HG03039 (cell line): Measurements from ENCODE around the gene ROCK2.
A peak's percentile ranks its signal among the peaks of the same experiment; 100 is the strongest.
"Not testable (repeated sequence)": the region's sequence is repeated elsewhere in the genome, so short reads cannot be mapped to it uniquely, and the experiment has no call there.

Experiments used
- ATAC-seq: cut with Tn5 transposase; IDR thresholded peaks from one replicate; pipeline ENCODE4 v1.9.1; 2021; ENCODE audit warnings: mild to moderate bottlenecking, moderate library complexity; ENCODE audit not compliant: unreplicated experiment

The ROCK2 gene

GRCh38 chr2:11196246-11196645 is 148.2 kb downstream of the ROCK2 start:
- no peak for ATAC-seq

DNA sequence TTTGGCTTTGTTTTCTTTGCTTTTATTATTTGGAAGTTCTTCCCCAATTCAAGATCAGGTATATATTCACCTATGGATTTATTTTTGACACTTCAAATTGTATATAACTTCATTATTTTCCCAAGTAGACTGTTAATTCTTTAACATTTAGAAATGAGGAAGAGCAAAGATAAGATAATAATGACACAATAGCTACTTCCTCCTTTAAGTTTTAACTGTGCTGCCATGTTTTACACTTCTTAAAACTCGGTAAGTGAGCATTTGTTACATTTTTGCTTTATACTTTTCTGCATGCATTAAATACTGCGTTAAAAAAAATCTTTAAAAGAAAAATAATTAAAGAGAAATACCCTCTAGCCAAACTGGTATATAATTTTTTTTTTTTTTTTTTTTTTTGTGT is 156.7 kb downstream of the ROCK2 start:
- no peak for ATAC-seq

- ATAC-seq, result no peak
Observed at GRCh38 chr2:11187083-11187619, 157.3 kb downstream of the ROCK2 start.

DNA sequence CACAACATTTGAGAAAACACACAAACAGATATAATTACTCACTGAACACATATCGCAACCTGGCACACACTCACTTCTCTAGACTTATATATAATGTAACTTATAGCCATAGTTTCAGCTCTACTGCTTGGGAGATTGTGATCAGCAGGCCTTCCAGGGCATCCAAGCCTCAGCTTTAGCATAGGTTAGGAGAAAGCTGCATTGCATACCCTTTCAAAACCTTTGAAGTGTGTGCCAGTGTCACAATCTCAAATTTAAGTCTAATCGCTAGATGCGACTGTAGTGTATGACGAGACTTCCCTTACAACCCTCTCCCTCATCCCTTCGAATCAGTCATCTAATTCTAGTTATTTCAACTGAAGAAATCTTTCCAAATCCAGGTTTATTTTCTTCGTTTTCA is 158.3 kb downstream of the ROCK2 start:
- ATAC-seq, result no peak

- no peak for ATAC-seq
Observed at GRCh38 chr2:11182951-11183350, 161.5 kb downstream of the ROCK2 start.

DNA sequence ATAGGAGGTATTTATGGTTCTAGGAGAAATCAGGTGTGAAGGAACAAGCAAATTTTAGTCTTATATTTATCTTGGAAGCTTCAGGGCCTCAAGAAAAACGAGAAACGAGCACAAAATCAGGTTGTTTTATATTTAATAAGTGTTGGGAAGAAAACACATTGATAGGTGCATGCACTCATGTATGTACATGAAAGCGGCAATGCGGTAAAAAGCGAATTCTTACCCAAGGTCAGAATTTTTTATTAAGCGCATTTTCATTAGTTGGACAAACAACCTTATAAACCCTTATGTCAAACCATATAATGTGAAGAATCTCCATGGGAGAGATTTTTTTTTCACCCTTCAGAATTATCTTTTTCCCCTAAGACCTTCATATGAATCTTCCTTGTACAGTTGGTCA is 163.8 kb downstream of the ROCK2 start:
- ATAC-seq, result no peak

- ATAC-seq, result no peak
Observed at GRCh38 chr2:11179899-11180298, 164.5 kb downstream of the ROCK2 start.

DNA sequence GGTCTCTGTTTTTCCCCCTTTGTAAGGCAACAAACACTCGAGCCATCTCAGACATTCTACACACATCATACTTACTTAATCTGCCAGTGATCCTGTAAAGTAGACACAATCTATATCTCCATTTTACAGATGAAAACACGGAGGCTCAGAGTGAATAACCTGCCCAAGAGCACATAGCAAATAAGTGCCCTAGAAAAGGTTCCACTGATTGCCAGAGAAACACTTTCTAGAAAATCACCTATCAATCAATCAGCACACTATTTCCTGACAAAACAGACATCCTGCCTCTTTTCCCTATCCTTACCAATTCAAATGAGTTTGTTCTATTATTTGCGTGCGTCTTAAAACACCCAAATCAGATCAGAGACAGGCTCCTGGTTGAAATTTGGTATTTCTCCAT is 165.2 kb downstream of the ROCK2 start:
- ATAC-seq, result no peak

GRCh38 chr2:11177871-11178690 is 166.4 kb downstream of the ROCK2 start:
- ATAC-seq, result no peak

DNA sequence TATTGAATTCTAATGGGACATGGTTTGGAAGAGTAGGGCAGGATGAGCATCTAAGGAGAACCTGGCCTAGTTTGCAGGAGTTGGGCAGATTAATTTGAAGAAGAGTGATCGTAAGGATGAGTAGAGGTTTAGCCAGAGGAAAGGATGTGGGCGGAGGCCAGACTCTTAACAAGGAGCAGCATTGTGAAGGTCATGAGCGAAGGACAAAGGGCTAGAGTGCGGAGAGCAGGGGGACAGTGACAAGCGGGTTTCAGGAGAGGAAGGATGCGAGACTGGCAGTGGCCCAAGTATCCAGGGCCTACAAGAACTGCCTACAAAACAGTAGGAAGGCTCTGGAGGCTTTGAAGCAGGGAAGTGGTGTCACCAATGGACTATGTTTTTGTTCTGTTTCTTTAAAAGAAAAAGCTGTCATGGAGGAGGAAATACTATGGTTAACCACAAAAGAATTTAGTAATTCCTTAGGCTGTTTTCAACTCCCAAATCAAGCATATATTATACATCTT is 169.1 kb downstream of the ROCK2 start:
- no peak for ATAC-seq

DNA sequence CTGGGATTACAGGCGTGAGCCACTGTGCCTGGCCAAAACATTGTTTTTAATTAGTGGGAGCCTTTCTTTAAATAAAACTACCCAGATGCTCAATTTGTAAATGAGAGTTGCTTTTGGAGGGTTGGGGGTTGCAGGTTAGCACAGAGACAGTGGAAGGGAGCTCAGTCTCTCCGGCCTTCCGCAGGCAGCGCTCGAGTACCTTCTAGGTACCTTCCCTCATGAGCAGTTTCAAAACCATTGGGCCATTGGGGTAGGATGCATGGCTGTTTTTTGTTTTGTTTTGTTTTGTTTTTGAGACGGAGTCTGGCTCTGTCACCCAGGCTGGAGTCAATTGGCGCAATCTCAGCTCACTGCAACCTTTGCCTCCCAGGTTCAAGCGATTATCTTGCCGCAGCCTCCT is 170.2 kb downstream of the ROCK2 start:
- ATAC-seq, result no peak

DNA sequence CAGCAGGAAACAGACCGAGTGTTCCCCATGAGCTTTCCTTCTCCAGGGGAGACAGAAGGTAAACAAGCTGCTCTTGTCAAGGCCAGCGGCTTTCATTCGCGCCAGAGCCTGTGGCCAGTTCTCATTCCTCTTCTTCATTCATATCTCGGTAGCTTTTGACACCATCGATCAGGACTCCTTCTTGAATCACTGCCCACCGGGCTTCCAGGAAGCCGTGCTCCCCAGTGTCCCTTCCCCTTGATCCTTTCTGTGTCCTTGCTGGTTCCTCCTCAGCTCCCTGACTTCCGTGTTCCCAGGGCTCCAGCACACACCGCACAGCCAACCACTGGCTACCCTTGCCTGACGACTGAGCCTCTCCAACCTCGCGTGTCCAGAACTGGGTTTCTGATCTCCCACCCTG is 175.1 kb downstream of the ROCK2 start:
- ATAC-seq, result no peak

DNA sequence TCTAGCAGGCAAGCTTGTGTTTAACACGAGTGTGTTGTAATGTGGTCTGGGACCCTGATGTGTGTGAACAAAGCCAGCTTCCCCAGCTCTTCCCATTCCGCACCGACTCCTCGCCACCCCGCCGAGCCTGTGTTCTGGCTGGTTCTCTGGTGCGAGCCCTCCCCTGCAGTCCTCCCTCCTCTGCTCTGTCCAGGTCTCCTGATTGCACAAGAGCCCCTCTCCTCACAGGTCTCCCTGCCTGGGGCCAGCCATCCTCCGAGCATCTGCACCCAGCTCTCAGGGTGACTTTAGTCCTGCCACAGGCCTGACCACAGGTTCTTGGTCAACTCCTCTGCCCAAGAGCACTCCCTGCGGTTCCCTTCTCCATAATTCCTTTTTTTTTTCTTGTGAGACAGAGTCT is 175.9 kb downstream of the ROCK2 start:
- no peak for ATAC-seq

GRCh38 chr2:11166476-11166875 is 178.0 kb downstream of the ROCK2 start:
- no peak for ATAC-seq

- not testable (repeated sequence) for ATAC-seq
Observed at GRCh38 chr2:11165046-11165445, 179.4 kb downstream of the ROCK2 start.

GRCh38 chr2:11163439-11164317 is 180.8 kb downstream of the ROCK2 start:
- no peak for ATAC-seq

DNA sequence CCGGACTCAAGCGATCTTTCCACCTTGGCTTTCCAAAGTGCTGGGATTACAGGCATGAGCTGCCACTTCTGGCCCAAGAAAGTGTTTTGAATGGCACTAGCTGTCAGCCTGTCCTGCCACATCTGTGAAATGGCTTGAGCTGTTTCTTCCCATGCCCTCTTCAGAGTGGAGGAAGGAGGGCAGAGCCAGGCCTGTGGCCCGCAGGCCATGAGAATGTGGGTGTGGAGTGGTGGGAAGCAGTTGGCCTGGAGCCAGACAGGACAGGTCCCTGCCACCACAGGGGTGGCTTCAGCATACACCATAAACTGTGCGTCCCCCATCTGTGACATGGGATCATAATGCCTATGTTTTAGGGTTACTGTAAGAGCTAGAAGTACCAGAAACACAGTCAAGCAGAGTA is 182.7 kb downstream of the ROCK2 start:
- no peak for ATAC-seq

GRCh38 chr2:11160731-11161455 is 183.5 kb downstream of the ROCK2 start:
- peak; percentile 41 for ATAC-seq

DNA sequence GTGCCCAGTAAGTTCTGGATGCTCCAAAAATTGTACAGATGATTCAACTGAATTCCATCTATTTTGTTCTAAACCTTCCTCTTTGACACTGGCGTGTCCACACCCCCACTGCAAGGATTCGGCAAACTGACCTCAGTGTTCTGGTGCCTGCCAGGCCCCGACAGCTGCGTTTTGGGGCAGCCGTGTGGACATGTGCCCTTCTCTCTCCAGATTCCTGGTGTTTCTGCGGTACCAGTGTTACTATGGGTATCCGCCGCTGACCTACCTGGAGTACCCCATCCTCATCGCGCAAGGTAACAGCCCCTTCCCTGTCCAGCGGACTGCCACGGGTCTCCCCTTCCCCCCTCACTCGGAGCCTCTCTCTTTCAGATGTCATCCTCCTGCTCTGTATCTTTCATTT is 184.2 kb downstream of the ROCK2 start:
- no peak for ATAC-seq

GRCh38 chr2:11159574-11160170 is 184.8 kb downstream of the ROCK2 start:
- no peak for ATAC-seq
